ENCODE measurements around the gene MAPK8IP2.

Gene MAPK8IP2

DNA sequence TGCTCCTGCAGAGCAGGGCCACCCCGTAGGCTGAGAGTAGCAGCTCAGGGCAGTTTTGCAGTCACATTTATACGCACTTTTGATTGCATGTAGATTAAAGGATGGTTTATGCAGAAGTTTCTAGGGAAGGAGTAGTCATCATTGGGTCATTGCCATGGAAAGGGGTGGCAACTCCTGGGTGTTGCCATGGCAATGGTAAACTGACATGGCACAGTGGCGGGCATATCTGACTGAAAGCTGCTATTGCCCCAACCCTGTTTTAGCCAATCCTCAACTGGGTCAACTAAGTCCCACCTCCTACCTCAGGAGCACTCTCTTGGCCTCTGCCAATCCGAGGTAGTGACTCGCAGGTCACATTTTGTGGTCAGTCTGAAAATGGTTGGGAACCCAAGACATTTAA is 29.8 kb downstream of the MAPK8IP2 start:
- Histone ChIP-seq H3K4me1 (ENCODE audit: control insufficient read depth, insufficient read depth, low read length) (no peaks in the 10 kb centered on the region; the same call in 1 of the 2 replicates), H3K4me3 (ENCODE audit: low read depth, low read length) (no peak overlapping the region), H3K36me3 (ENCODE audit: control insufficient read depth in 2 of 2, insufficient read depth in 1 of 2, low read length in 2 of 2) (peaks cover 0 to 5% of the 10 kb centered on the region in 2 experiments; a peak in 1 of 3 replicates), H3K9me3 (ENCODE audit: control insufficient read depth, insufficient read depth, low read depth, low read length) (no peaks in the 10 kb centered on the region), H3K27ac (ENCODE audit: extremely low read depth, low read depth, low read length) (no peak overlapping the region)
- ChIA-PET CTCF (interaction anchor here (0.7 to 1.1 kb wide), 4 partner anchors 11 to 105 kb away, joined by 3 to 7 read pairs (median 4); partner anchors contain the start of gene SCO2), POLR2A (interaction anchor here (0.6 kb wide), 1 partner anchor 11 kb away, joined by 3 read pairs; no protein-coding TSS in a partner anchor)
- TF ChIP-seq ZNF16 (tag by site-specific recombination; IDR thresholded peaks at IDR 0.05; ENCODE audit: low read depth): no peak
- no peak for TF ChIP-seq KLF1 (tag by site-specific recombination; IDR thresholded peaks at IDR 0.05)
- no peak for TF ChIP-seq ZNF112 (tag by site-specific recombination; IDR thresholded peaks at IDR 0.05)
- TF ChIP-seq ZNF169 (tag by site-specific recombination; IDR thresholded peaks at IDR 0.05): no peak
- TF ChIP-seq, protein P1, sequence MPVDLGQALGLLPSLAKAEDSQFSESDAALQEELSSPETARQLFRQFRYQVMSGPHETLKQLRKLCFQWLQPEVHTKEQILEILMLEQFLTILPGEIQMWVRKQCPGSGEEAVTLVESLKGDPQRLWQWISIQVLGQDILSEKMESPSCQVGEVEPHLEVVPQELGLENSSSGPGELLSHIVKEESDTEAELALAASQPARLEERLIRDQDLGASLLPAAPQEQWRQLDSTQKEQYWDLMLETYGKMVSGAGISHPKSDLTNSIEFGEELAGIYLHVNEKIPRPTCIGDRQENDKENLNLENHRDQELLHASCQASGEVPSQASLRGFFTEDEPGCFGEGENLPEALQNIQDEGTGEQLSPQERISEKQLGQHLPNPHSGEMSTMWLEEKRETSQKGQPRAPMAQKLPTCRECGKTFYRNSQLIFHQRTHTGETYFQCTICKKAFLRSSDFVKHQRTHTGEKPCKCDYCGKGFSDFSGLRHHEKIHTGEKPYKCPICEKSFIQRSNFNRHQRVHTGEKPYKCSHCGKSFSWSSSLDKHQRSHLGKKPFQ (tag by site-specific recombination; IDR thresholded peaks at IDR 0.05): no peak
- TF ChIP-seq SCRT1 (tag by site-specific recombination; IDR thresholded peaks at IDR 0.05; ENCODE audit: borderline replicate concordance): no peak
- TF ChIP-seq, protein P2, sequence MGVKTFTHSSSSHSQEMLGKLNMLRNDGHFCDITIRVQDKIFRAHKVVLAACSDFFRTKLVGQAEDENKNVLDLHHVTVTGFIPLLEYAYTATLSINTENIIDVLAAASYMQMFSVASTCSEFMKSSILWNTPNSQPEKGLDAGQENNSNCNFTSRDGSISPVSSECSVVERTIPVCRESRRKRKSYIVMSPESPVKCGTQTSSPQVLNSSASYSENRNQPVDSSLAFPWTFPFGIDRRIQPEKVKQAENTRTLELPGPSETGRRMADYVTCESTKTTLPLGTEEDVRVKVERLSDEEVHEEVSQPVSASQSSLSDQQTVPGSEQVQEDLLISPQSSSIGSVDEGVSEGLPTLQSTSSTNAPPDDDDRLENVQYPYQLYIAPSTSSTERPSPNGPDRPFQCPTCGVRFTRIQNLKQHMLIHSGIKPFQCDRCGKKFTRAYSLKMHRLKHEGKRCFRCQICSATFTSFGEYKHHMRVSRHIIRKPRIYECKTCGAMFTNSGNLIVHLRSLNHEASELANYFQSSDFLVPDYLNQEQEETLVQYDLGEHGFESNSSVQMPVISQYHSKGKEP (tag by site-specific recombination; IDR thresholded peaks at IDR 0.05): no peak
- no peak for TF ChIP-seq ZBTB8A (tag by site-specific recombination; IDR thresholded peaks at IDR 0.05)
- TF ChIP-seq ZNF157 (tag by site-specific recombination; IDR thresholded peaks at IDR 0.05): no peak
- no peak for TF ChIP-seq ZNF335 (tag by site-specific recombination; conservative IDR thresholded peaks at IDR 0.05)
- TF ChIP-seq HOXD13 (CRISPR knock-in tag; IDR thresholded peaks at IDR 0.05; ENCODE audit: borderline replicate concordance): no peak
- no peak for TF ChIP-seq ZNF138 (tag by site-specific recombination; IDR thresholded peaks at IDR 0.05; ENCODE audit: borderline replicate concordance)
- no peak for TF ChIP-seq ZNF626 (tag by site-specific recombination; IDR thresholded peaks at IDR 0.05)
- TF ChIP-seq, protein P3, sequence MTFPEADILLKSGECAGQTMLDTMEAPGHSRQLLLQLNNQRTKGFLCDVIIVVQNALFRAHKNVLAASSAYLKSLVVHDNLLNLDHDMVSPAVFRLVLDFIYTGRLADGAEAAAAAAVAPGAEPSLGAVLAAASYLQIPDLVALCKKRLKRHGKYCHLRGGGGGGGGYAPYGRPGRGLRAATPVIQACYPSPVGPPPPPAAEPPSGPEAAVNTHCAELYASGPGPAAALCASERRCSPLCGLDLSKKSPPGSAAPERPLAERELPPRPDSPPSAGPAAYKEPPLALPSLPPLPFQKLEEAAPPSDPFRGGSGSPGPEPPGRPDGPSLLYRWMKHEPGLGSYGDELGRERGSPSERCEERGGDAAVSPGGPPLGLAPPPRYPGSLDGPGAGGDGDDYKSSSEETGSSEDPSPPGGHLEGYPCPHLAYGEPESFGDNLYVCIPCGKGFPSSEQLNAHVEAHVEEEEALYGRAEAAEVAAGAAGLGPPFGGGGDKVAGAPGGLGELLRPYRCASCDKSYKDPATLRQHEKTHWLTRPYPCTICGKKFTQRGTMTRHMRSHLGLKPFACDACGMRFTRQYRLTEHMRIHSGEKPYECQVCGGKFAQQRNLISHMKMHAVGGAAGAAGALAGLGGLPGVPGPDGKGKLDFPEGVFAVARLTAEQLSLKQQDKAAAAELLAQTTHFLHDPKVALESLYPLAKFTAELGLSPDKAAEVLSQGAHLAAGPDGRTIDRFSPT (tag by site-specific recombination; IDR thresholded peaks at IDR 0.05): no peak

DNA sequence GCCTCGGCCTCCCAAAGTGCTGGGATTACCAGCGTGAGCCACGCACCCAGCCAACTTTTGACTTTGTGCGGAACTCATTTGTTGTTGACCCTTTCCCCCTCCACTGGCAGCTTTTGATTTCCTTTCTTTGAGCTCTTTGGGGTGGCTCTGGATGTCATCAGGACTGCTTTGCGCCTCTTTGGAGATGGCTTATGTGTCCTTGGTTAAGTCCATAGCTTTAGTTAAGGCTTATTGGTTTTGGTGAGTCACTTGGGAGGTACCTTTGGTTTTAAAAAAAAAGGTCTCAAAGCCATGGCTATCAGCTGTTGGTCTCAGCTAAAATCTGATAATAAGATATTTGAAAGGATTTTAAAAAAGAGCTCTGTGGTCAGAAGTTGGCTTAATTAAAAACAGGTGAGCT is 32.5 kb downstream of the MAPK8IP2 start:
- Histone ChIP-seq H3K36me3 (ENCODE audit: control insufficient read depth in 2 of 2, insufficient read depth in 1 of 2, low read length in 2 of 2) (no peaks in the 10 kb centered on the region), H3K4me3 (ENCODE audit: low read depth, low read length) (no peak overlapping the region), H3K9me3 (ENCODE audit: control insufficient read depth, insufficient read depth, low read depth, low read length) (no peaks in the 10 kb centered on the region), H3K27ac (ENCODE audit: extremely low read depth, low read depth, low read length) (no peak overlapping the region), H3K4me1 (ENCODE audit: control insufficient read depth, insufficient read depth, low read length) (no peaks in the 10 kb centered on the region)
- POLR2A ChIA-PET: no interaction called here
- CTCF ChIA-PET: interaction anchor here (0.6 to 0.8 kb wide), 4 partner anchors 13 to 703 kb away, joined by 3 to 4 read pairs (median 3); no protein-coding TSS in a partner anchor
- TF ChIP-seq ZNF658 (tag by site-specific recombination; IDR thresholded peaks at IDR 0.05) (no peak), ZNF335 (tag by site-specific recombination; conservative IDR thresholded peaks at IDR 0.05) (no peak), ZNF2 (tag by site-specific recombination; IDR thresholded peaks at IDR 0.05) (no peak), ZNF558 (tag by site-specific recombination; IDR thresholded peaks at IDR 0.05) (no peak), OSR2 (tag by site-specific recombination; IDR thresholded peaks at IDR 0.05) (no peak), ZNF555 (tag by site-specific recombination; conservative IDR thresholded peaks at IDR 0.05) (no peak), ZBTB7A (tag by site-specific recombination; IDR thresholded peaks at IDR 0.05; ENCODE audit: low read depth) (no peak), ZNF529 (tag by site-specific recombination; IDR thresholded peaks at IDR 0.05; ENCODE audit: insufficient replicate concordance) (no peak), ZNF19 (tag by site-specific recombination; IDR thresholded peaks at IDR 0.05; ENCODE audit: low read depth) (no peak), MYNN (tag by site-specific recombination; IDR thresholded peaks at IDR 0.05; ENCODE audit: borderline replicate concordance) (no peak)
- TF ChIP-seq, protein P4, sequence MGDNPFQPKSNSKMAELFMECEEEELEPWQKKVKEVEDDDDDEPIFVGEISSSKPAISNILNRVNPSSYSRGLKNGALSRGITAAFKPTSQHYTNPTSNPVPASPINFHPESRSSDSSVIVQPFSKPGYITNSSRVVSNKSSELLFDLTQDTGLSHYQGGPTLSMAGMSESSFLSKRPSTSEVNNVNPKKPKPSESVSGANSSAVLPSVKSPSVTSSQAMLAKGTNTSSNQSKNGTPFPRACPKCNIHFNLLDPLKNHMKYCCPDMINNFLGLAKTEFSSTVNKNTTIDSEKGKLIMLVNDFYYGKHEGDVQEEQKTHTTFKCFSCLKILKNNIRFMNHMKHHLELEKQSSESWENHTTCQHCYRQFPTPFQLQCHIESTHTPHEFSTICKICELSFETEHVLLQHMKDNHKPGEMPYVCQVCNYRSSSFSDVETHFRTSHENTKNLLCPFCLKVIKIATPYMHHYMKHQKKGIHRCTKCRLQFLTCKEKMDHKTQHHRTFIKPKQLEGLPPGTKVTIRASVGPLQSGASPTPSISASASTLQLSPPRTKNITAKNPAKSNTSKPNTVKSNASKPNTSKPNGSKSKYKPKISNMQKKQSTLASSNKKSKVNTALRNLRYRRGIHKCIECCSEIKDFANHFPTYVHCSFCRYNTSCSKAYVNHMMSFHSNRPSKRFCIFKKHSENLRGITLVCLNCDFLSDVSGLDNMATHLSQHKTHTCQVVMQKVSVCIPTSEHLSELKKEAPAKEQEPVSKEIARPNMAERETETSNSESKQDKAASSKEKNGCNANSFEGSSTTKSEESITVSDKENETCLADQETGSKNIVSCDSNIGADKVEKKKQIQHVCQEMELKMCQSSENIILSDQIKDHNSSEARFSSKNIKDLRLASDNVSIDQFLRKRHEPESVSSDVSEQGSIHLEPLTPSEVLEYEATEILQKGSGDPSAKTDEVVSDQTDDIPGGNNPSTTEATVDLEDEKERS (tag by site-specific recombination; IDR thresholded peaks at IDR 0.05): no peak
- TF ChIP-seq, protein P5, sequence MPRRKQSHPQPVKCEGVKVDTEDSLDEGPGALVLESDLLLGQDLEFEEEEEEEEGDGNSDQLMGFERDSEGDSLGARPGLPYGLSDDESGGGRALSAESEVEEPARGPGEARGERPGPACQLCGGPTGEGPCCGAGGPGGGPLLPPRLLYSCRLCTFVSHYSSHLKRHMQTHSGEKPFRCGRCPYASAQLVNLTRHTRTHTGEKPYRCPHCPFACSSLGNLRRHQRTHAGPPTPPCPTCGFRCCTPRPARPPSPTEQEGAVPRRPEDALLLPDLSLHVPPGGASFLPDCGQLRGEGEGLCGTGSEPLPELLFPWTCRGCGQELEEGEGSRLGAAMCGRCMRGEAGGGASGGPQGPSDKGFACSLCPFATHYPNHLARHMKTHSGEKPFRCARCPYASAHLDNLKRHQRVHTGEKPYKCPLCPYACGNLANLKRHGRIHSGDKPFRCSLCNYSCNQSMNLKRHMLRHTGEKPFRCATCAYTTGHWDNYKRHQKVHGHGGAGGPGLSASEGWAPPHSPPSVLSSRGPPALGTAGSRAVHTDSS (tag by site-specific recombination; IDR thresholded peaks at IDR 0.05): no peak
